Non-pigmented ciliary epithelial cell (primary cell): ENCODE data around the gene PRDM8.
"Not testable (repeated sequence)": the region's sequence is repeated elsewhere in the genome, so short reads cannot be mapped to it uniquely, and the experiment has no call there.

ENCODE experiments used
- DNase-seq: peaks from one replicate; pipeline ENCODE4 v3.0.0-alpha.2; 2010; ENCODE audit warnings: low read depth

Gene PRDM8

DNA sequence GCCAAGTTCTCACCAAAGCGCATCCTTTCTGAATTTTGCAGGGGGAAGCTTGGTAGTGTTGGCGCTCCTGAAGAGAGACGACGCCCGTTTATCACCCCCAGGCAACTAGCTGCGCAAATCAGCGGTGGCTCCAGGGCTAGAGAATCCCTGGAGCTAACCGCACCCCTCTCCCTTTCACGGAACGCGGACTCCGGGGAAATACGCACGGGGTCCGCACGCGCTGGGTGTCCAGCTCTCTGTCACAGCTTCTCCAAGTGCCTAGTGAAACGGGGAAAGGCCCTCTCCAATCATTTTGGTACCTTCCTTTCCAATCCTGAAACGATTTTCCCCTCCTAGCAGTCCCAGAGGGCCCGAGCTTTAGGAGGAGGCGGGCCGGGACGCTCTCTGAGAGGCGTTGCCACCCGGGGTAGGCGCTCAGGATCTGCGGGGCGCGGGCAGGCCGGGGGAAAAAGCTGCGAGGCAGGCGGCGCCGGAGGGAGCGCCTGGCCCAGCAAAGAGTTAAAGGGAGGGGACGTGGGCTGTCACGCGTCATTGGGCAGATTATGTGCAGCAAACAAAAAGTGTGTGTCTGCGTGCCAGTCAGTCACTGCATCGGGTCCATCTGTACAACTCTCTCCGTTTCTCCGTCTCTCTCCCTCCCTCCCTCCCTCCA, at the start of gene PRDM8:
Gene PRDM8 (plus strand): TSS at position 582 of the 652 bp plus-strand sequence. CDS start 2,578 bp downstream, outside the sequence.
- no peak for DNase-seq

DNA sequence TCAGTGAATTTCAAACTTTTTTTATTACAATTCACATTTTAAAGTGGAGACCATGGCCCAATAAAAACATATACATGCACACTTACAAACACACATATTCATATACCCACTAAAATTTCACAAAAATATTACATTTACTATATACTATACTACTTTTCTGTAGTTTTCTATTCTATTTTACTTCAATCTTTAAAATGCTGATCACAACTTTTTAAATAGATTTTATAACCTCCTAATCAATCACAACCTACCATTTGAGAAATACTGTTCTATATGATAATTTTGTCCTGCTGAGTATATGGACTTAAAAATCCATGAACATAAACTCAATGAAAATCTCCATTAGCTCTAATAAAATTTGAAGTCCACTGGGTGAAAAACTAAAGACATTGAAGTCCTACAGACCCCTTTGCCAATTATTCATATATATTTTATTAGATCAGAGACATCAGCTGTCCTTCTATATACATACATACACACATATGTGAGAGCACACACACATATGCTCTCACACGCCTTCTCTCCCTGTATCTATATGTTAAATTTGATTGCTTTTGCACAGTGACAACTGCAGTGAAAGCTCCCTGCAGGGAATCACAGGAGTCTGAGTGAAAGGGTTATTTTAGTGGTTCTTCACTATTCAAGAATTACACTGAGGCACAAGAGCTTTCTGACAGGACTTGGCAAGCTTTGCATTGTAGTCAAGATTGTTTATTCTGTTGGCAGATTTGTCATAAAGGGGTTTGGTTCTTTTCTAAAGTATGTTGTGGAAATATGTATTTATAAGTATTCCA, 46.7 kb upstream of the PRDM8 start:
- no peak for DNase-seq

DNA sequence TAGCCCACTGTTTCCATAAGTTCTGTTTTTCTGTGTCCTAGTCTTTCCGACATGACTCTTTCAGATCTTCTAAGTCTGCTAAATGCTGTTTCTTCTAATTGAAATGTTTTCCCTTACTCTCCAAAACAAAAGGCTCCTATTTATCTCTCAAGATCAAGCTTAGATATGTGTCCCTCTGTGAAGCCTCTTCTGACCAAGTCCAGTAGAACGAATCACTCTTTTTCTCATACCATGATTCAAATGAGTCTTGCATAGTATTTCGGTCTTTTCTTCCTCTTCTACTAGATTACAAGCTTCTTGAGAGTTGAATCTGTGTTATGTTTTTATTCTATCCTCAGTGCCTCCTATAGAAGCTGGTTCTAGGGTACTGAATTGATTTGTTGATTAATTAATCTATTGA, 45.3 kb upstream of the PRDM8 start:
- no peak for DNase-seq

DNA sequence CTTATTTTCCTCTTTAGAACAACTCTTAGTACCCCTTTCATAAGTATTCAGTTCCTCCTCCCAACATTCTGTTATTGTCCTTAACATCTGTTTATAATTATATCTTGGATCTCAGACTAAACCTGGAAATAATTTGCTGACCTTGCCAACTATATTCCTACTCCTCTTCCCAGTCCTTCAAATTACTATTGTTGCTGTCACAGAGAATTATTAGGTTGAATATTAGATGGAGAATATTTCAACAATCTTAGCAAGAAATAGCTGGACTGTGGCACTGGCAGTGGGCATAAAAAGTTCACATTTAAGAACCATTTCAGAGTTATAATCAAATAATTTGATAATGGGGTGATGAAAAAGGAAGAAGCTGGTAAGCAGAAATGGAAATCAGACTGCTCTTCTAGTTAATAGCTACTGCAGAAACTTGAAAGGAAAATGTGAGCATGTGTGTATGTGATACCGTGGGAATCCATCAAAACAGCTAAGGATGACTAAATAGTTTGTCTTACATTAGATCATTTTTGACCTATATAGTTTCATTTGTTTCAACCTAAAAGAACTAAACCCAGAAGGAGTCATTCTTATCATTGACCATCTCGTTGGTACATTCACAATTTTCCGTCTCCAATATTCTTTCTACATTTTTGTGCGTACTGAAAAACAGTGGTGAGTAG, 43.3 kb upstream of the PRDM8 start:
- DNase-seq: no peak

DNA sequence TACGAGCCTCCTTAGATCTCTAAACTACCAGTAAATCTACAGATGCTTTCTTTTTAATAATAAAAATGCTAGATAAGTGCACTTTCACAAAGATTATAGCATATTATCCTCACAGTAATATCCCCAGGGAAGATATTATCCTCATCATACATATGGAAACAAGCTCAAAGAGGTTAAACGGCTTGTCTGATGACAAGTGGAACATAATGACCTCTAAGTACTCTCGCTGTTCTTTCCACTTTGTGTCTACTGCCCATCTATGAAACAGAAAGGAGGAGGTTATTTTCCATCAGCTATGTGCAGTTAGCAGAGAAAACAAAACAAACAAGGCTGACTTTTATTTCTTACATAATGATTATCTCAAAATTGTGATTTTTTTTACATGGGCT, 42.8 kb upstream of the PRDM8 start:
- no peak for DNase-seq

DNA sequence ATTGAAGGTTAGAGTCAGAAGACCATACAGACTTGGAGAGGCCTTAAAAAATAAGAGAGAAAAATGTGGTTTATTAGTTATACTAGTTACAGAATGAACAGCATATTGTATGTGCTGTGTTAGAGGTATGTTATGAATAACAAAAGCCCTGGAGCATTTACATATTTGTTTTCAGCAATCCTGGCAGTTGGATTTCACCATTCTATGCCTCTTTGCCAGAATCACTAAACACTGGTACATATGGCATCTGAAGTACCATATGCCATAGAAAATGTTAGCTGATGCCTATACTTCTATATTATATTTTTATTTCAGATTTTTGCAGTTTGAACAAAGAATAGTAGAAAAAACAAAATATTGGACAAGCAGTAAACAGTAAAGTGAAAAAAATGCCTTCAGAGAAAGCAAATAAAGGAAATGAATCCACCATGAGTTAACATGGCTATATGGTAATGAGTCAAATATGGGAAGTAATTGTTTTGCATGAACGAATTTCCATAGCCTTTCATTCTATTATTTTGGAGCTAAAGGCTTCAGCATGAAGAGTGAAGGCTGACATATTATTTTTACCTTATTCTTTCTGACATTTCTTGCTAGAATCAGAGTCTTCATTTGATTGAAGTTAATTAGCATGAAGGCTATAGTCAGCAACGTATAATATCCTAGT, 41.9 kb upstream of the PRDM8 start:
- no peak for DNase-seq

DNA sequence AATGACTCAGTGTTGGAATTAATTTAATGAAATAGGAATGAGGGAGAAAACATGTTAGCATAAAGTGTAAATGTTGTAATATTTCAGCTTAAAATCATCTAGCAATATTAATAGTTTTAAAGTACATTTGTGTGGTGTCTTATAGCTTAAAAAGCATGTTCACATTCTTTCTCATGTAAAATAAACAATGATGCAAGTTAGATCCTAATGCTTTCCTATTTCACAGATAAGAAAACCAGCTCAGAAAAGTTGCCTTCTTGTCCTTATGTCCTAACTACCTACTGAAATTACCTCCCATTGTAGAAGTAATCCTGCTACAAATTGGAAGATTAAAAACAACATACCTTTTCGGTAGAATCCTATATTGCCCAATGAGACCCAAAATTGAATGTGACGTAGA, 40.9 kb upstream of the PRDM8 start:
- no peak for DNase-seq

DNA sequence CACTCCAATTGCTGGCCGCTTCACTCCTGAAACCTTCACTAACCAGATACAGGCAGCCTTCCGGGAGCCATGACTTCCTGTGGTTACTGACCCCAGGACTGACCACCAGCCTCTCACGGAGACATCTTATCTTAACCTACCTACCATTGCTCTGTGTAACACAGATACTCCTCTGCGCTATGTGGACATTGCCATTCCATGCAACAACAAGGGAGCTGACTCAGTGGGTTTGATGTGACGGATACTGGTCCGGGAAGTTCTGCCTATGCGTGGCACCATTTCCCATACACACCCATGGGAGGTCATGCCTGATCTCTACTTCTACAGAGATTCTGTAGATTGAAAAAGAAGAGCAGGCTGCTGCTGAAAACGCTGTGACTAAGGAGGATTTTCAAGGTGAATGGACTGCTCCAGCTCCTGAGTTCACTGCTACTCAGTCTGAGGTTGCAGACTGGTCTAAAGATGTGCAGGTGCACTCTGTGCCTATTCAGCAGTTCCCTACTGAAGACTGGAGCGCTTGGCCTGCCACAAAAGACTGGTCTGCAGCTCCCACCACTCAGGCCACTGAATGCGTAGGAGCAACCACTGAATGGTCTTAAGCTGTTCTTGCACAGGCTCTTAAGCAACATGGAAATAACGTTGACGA, 35.8 kb upstream of the PRDM8 start:
- no peak for DNase-seq

DNA sequence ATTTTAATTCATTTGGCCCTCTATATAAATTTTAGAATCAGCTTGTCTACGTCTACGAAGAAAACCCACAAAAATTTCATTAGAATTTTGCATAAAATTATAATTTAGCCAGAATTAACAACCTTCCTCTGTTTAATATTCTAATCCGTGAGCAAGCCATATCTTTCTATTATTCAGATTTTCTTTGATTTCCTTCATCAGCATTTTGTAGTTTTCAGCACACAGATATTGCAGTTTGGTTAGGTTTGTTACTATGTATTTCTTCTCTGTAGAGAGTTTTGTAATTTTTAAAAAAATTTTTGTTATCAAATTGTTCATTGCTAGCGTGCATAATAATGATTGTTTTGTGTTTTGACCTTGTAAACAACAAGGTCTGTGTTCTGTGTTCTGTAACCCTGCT, 34.9 kb upstream of the PRDM8 start:
- no peak for DNase-seq

DNA sequence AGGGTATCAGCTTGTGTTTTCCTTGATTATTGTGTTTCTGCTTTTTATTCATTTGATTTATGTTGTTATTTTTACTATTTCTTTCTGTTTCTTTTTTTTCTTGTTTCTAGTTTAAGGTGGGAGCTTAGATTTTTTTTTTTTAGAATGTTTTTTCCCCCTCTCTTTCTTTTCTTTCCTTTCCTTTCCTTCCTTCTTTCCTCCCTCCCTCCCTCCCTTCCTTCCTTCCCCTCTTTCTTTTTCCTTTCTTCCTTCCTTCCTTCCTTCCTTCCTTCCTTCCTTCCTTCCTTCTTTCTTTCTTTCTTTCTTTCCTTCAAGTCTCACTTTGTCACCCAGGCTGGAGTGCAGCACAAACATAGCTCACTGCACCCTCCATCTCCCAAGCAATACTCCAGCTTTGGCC, 31.4 kb upstream of the PRDM8 start:
- no peak for DNase-seq

DNA sequence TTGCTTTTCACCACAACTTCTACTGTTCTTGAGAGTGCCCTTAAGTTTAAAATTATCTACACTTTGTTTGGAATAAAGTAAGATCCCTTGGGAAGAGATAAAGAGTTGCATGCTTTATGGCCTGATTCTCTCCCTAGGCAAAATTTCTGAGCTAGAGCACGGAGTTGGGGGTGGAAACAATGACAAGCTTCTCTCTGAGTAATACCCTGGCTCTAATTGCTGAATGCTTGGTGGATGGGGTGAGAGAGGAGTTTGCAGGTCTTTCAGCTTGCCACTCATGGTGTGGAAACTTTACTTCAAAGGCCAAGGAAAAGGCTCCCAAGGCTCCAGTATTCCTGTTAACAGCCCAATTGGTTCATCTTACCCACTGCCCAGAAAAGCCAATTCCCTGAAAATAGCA, 26.1 kb upstream of the PRDM8 start:
- DNase-seq: no peak

DNA sequence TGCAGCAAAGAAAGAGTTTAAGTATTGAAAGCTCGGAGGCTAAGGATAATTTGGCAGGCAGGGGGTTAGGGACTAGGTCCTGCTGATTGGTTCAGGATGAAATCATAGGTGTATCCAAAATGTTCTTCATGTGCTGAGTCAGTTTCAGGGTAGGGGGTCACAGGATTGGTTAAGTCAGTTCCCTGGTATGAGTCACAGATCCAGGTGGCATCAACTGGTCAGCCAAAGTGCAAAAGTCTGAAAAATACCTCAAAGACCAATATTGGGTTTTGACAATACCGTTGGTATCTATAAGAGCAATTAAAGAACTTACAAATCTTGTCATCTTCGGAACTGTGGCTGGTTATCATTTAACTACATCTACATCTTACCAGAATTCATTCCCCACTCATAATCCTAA, 25.6 kb upstream of the PRDM8 start:
- no peak for DNase-seq

DNA sequence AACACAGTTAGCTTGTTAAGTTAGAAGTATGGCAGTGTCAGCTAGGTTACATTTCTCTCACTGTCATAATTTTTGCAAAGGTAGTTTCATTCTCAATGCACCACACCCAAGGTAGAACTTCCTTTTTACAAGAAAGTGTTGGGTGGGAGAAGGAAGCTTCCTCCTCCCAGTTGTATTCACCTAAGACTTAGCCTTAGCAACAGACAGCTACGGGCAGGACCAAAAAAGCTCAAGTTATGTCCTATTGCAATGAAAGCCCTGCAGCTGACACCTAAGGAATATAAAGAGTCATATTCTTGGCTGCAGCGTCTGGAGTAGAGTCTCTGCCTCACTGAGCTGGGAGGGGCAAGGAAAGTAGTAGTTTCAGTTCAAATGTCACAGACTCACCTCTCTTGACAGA, 25.1 kb upstream of the PRDM8 start:
- no peak for DNase-seq

DNA sequence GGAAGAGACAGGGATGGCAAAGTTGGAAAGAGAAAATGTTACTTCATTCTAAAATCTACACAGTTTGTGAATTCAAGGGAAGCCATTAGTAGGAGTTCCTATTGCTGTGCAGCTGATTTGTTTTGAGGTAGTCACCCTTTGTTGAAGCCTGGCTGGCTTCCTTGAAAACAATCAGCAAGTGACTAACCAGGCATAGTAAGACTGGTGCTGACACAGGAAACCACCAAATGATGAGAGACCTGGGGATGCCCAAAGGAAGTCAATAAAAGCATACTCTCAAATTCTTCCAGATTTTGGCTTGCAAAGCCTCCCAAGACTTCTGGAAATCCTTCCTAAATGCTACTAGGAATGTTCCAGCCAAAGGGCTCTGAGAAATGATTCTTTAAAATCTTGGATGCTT, 23.9 kb upstream of the PRDM8 start:
- DNase-seq: peak; percentile 56

DNA sequence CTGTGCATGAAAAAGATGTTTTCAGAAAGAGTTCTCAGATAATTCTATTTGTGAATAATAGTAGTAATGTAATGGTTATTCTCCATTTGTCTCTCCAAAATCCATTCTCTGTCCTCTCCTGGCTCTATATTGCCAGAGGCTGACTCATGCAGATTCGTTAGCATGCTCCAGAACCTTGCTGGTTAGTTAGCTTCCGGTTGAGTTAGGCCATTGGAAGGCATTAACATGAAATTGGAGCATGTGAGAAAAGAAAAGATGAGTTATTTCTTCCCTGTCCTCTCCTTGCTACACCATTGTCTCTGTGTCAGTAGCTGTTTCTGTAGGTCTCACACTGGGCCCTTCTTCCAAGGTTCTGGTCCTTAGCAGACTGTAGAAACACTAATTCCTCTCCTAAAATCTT, 23.5 kb upstream of the PRDM8 start:
- DNase-seq: peak; percentile 55

DNA sequence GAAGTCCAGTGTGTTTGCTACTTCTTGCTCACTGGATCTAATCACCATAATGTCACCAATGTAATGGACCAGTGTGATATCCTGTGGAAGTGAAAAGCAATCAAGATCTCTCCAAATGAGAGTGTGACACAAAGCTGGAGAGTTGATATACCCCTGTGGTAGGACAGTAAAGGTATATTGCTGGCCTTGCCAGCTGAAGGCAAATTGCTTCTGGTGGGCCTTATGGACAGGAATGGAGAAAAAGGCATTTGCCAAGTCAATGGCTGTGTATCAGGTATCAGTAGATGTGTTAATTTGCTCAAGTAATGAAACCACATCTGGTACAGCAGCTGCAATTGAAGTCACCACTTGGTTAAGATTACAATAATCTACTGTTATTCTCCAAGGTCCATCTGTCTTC, 19.5 kb upstream of the PRDM8 start:
- not testable (repeated sequence) for DNase-seq

DNA sequence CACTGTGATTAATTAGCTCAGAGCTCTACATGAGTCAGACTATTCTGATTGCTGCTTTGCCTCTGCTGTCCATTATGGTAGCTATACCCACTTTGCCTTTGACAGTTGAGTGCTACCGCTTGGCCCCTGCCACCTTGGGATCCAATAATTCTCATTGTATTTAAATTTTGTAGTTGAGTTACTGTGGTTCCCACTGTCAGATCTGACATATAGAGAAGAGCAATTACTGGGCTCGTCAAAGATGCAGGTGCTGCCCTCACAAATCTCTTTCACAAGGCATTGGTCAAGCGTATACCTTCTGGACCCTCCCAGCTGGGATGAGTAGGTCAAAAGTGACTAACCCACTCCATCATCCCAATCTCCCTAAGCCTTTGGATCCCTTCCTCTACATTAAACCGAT, 18.3 kb upstream of the PRDM8 start:
- DNase-seq: no peak

DNA sequence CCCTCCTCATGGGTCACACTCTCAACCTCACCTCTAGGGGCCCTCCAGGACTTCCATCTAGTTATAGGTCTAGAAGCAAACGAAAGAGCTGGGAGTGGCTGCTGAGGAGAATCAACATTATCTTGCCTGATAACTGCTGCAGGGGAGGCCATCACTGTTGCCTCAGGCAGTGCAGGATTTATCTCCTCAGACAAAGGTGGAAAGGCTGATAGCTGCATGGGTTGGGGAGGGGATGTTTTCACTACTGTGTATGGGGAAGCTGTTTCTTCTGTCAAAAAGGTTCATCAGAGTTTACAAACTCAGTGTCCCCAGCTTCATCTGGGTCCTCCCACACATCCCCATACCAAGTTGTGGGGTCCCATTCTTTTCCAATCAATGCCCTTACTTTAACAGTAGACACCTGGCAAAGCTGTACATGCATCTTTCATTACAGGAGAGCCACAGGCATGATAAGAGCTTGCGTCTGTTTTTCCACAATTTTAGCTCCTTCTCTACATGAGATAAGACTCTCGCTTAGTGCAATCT, 17.6 kb upstream of the PRDM8 start:
- DNase-seq: no peak

DNA sequence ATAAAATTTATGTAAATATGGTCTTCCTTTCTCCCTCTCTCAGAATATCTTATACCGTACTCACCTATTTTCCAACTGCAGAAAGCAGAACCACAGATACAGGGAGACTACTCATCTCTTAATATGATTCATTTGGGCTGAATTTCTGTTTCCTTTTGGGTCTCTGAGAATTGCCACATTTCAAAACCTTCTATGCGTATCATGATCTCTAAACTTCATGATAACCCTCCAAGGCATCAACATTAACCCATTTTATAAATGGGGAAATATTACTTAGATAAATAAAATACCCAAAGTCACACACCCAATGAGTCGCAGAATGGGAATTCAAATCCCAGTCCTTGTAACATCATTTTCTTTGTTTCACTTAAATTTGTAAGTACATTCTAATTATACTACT, 16.6 kb upstream of the PRDM8 start:
- DNase-seq: no peak

DNA sequence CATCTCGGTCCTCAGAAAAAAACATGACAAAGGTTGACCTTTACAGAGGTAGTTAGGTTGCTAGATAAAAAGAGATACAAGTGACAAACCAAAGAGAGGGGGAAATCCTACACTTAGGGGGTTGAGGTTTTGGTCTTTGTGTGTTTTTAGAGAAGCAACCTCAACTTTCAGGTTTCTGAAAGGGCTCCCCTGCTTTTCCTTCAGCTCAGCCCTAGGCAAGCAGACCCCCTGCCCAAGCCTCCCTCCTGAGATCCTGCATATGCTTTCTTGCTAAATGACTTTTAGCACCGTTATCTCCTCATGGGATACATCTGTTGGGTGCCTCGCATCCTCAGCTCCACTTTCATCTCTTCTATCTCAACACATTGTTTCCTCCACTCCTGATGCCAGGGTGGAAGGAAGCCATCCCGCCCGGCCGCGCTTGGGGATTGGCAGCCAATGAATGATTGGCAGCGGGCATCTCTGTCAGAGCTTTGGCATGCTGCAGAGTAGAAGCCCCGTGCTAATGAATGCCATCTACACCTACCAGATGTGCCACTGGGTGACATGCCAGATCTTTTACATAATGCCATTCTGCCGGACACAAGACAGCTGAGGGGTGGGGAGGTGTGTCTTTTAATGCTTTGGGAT, 15.0 kb upstream of the PRDM8 start:
- no peak for DNase-seq

DNA sequence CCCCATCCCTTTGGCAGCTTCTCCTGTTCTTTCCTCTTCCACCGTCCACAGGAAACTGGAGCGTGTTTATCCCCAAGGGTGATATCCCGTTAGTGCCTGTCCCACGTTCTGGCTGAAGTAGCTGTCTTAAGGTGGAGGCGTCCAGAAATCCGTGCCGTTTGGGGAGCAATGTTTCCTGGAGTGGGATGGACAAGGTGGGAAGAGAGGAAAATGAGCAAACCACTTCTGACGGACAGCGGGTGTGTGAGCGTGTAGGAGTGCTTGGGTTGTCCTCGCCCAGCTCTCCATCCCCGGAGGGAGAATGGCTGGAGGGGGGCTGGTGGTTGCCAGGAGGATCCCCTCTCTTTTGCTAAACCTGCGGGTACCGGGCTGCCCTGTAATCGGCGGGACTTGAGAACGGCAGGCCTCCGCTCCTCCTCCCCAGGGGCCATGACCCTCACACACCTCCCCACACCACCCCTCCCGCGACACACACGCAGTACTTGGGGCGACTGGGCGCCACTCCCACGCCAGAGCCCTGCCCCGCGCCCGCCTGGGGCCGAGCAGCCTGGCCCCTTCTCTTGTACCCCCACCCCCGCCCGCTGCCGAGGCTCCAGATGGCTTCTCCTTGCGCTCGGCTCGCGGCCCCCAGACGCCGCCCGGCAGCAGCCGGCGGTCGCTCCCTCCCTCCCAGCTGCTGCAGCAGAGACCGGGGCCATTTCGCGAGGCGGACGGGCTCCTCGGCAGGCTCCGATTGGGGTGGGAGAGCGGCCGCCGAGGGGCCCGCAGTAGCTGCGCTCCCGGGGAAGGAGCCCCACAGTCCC, 13.9 kb upstream of the PRDM8 start:
- DNase-seq: no peak
